Stimulated activated CD8-positive, alpha-beta memory T cell treated with anti-CD3 and anti-CD28 coated beads, Interleukin-15, amount 100 ng/mL, for 48 hours (primary cell): Measurements from ENCODE around the gene ANO10.
"Not testable (repeated sequence)": the region's sequence is repeated elsewhere in the genome, so short reads cannot be mapped to it uniquely, and the experiment has no call there.

ENCODE experiments used
- DNase-seq, 2 donors: peaks; one replicate each; pipeline ENCODE4 v3.0.0-alpha.2; 2020; ENCODE audit warnings: low read depth in 2 of 2

Gene ANO10

GRCh38 chr3:43521941-43522340 is 99.9 kb downstream of the ANO10 start:
- no peak for DNase-seq

DNA sequence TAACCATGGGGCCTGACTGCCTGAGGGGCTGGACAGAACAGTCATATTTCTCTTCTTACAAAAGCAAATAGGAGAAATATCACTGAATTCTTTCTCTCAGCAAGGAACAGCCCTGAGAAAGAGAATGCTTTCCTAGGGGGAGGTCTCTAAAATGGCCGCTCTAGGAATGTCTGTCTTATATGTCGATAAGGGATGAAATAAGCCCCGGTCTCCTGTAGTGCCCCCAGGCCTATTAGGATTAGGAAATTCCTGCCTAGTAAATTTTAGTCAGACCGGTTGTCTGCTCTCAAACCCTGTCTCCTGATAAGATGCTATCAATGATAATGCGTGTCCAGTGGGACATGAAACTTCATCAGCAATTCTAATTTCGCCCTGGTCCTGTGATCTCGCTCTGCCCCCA is 103.3 kb downstream of the ANO10 start:
- not testable (repeated sequence) for DNase-seq

DNA sequence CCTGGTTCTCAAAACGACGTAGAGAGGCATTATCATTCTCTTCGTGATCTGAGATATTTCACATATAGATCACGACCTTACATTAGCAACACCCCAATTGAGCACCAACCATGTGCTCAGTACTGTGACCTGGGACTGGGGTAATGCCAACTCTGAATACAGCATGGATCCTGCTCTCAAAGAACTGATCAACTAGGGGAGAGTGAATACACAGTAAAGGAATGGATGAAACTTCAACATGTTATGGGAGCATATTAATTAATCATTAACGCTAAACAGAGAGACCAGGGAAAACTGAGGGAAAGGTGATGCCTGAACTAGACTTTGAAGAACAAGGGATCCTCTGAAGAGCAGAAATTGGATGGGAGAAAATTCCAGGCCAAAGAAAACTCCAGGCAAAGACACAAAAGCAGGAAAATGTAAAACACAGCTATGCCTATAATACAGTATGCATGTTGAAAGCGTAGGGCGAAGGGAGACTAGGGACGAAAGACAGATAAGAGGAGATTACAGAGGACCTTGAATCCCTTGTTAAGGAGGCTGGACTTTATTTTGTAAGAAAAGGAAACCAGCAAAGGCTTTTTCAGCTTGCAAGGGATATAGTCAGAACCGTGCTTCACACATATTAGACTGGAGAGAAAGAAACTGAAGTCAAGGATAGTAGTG is 105.7 kb downstream of the ANO10 start:
- DNase-seq, result no peak

DNA sequence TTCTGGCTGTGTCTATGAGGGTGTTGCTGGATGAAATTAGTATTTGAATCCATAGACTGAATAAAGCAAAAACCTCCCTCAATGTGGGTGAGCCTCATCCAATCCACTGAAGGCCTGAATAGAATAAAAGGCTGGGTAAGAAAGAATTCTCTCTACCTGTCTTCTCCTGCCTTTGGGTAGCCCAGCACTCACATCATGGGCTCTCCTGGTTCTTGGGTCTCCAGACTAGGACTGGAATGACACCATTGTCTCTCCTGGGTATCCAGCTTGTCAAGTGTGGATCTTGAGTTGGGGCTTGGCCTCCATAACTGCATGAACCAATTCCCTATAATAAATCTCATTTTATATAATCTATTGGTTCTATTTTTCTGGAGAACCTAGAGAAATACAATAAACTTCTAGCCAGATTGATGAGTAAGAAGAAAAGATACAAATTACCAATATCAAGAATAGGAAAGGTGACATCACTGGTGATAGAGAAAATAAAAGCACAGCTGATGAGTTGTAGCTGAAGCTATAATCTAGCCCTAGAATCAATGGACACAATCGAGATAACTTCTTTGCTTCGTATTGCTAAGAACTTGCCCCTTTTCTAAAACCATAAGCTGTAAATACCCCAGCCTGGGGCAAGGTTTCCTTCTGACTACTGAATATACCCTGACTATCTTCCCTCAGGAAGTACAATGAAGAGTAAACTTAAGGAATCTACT is 106.4 kb downstream of the ANO10 start:
- DNase-seq, result no peak

DNA sequence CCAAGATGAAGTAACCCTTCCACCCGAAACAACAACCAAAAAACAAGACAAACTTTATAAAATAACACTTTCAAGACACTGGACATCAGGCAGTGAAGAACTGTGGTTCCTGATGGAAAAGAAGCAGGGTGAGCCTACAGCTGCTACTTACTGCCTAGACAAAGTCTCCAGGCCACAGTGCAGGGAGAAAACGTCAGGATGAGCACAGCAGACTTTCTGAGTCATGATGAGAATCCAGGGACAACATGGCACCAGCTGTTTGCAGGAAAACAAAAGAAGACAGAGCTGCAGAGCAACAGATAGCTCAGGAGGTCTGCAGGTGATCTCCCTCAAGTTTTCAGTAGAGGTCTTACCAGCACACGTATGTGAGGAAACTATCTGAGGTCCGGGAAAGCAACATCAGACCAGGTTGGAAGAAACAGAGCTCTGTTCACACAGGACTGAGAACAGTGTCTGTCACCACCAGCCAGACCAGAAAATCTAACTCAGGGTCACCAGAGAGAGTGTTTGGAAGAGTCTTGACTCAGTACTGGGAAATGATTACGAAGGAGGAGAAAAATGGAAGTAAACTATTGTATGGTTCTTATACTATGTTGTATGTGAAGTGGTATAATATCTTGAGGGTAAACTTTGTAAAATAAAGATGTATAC is 108.9 kb downstream of the ANO10 start:
- DNase-seq, result no peak

GRCh38 chr3:43506644-43507043 is 115.2 kb downstream of the ANO10 start:
- no peak for DNase-seq

GRCh38 chr3:43505351-43505750 is 116.5 kb downstream of the ANO10 start:
- DNase-seq, result no peak

GRCh38 chr3:43503067-43503728 is 118.6 kb downstream of the ANO10 start:
- DNase-seq, result no peak

DNA sequence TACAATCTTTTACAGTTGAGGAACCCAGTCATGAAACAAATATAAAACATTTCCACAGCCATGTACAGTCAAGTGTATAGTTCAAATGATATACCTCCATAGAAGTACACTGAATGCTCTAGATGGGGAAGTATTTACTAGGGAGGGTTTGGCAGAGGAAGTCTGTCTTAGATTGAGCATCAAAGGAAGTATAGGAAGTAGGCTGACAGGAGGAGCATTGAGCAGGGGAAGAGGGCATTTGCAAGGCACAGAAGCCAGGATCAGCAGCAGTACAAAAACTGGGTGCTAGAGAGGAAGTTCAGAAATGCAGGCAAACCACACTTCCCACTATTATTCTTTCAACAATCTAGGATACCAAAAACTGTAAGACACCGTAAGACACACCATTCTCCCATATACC is 122.6 kb downstream of the ANO10 start:
- DNase-seq, result no peak

DNA sequence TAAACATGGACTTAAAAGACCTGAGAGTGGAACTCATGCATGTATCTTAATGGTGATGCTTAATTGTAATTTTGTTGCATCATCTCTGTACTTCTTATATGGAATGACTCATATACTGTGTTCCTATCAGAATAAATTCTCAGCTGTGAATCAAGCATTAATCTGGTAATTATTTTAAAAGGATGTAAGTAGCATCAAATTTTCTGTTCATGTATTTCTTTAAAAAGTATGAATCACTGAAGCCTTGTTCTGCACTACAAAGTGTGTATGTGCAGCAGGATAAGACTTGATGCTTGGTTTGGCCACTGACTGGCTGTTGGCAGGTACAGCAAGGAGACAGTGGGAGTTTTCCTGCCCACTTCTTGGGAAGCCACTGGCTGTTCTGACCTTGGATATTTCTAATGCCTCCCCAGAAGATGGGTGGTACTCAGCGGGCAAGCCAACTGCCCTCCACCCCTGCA is 123.9 kb downstream of the ANO10 start:
- DNase-seq, result no peak

DNA sequence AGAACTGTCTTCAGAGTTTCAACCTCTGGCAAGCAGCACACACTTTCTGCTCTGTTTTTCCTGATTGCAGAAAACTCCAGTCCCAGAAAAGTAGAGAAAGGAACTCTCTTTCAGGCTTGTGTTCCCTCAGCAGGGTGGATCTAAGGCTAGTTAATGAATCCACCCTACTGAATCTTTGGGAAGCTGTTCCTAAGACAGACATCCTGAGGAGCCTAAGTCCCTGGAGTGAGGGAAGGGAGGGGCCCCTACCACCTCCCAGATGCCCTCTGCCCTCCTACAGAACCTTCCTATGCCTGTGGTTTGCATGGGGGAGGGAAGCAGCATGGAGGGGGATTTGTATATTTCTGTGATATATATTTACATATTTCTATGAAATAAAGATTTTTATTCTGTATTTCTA is 124.4 kb downstream of the ANO10 start:
- no peak for DNase-seq

- DNase-seq, result no peak
These were observed 125.0 kb downstream of the ANO10 start for GRCh38 chr3:43496740-43497375.

DNA sequence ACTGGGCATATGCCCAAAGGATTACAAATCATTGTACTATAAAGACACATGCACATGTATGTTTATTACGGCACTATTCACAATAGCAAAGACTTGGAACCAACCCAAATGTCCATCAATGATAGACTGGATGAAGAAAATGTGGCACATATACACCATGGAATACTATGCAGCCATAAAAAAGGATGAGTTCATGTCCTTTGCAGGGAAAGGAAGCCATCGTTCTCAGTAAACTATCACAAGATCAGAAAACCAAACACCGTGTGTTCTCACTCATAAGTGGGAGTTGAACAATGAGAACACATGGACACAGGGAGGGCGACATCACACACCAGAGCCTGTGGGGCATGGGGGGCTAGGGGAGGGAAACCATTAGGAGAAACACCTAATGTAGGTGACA is 128.9 kb downstream of the ANO10 start:
- DNase-seq, result not testable (repeated sequence)

DNA sequence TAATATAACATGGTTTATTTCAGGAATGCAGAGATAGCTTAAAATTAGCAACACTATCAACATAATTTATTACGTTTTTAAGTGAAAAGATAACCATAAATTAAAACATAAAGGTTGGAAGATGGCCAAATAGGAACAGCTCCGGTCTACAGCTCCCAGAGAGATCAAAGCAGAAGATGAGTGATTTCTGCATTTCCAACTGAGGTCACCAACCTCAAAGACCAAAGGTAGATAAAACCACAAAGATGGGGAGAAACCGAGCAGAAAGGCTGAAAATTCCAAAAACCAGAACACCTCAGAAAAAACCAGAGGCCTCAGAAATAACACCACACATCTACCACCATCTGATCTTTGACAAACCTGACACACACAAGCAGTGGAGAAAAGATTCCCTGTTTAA is 130.0 kb downstream of the ANO10 start:
- DNase-seq, result not testable (repeated sequence)

DNA sequence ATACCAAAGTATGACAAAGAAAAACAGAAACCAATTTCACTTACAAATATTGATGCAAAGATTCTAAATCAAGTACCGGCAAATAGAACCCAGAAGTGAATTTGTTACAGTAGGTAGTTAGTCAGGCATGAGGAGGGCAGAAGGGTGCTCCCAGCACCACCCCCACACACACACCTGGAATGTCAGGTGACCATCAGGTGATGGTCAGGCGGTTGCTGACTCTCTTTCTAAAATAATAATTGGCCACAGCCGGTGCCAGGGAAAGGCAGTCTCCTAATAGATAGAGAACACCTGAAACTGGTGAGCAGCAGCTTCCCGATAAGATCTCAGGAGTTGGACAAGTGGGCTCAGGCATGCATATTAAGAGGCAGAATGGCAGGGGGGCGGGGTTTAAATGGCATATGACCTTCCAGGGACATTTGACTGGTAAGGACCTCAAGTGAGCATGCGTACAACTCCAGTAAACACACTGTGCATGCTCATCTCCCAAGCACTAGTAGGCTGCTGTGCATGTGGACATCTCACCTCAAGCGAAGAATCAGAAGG is 131.1 kb downstream of the ANO10 start:
- DNase-seq, result no peak

DNA sequence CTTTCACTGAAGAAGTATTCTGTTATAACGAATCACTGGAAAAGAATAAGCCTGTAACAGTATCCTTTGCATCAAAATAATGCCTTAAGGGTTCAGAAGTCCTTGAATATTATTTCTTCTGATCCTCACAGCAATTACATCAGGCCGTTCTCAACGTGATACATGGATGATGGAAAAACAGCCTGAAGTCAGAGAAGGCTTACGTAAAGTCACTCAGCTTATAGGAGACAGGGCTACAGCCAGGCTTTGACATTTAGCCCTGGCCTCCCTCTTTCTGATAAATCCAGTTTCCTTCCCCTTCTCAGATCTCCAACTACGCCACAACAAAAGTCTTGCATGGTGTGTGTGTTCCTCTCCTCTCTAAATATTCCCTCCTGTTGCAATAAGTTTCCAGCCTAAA is 131.9 kb downstream of the ANO10 start:
- DNase-seq, result no peak

DNA sequence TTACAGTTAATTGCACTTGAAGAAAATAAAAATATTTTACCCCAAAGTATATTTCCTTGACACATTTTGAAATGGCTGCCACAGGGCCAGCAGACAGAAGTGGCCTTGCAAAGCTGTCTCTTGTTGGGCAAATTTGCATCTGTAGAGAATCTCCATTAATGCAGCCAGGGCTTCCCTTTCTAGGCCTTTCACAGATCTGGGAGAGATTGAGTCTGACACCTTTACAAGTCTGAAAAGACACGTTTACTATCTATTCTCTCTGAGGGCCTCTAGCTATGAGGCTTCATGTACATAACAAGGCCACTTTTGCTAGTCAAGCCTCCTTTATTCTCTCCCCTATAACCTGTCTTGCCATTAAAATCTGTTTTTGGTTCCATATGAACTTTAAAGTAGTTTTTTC is 135.9 kb downstream of the ANO10 start:
- DNase-seq, result no peak

GRCh38 chr3:43484926-43485488 is 136.8 kb downstream of the ANO10 start:
- DNase-seq, result no peak

DNA sequence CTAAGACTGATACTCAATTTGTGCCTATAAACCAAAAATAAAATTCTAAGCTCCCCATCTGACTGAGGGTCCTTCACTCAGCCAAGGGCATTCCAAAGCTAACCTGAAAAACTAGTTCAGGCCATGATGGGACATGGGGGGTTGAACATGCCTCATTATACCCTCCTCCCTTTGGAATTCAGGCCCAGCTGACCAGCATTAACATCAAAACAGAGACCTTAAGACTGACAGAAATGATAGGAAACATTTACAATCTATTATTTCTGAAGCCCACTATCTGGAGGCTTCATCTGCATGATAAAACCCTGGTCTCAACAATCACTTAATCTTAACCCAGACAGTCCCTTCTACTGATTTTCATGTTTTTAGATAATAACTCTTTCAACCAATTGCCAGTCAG is 140.4 kb downstream of the ANO10 start:
- DNase-seq, result no peak

GRCh38 chr3:43478839-43479238 is 143.0 kb downstream of the ANO10 start:
- not testable (repeated sequence) for DNase-seq

DNA sequence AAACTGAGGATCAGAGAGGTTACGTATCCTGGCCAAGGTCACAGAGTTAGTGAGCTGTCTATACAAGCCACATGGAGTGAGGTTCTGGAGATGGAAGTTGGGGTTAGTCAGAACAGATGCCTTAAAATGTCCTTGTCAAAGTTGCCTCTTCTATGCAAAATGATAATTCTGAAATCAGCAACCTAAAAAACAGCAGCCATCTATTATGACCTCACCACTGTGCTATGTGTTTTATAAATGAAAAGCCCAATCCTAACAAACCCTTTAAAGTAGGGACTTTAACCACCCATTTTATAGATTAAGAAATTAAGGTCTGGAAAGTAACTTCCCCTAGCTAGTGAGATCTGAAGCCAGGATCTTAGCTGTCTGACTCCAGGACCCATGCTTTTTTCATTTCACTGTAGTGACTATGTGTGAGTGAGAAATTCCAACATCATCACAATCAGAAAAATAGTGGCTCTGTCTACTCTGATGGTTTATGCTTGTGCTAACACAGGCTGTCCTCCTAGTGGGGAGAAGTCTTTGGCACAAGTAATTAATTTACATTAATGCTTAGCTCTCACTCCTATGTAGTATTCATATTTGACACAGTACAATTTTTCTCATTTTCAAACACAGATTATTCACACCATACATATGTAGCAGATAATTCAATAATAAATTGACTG is 143.6 kb downstream of the ANO10 start:
- DNase-seq, result no peak
